Naive thymus-derived CD4-positive, alpha-beta T cell (primary cell): Measurements from ENCODE around the gene BUD31. TPM values are rescaled to one million over a fixed set of nuclear protein-coding genes. Genes with fewer than 3 reads are reported as not detected.

Source experiments
- ATAC-seq: fragments of 150-1000 bp; cut with Tn5 transposase; 2 replicates; pipeline ENCODE4 v1.10.0; 2021; ENCODE audit warnings: mild to moderate bottlenecking, moderate library complexity
- CTCF ChIA-PET: fragments of 350-600 bp; sonication (Branson Sonifier 250); formaldehyde crosslinking; loops from one replicate; lab custom pipeline; 2021; ENCODE audit warnings: antibody characterized with exemption; lab: Charles Lee
- POLR2A ChIA-PET: fragments of 350-600 bp; sonication (Branson Sonifier 250); formaldehyde crosslinking; loops from one replicate; lab custom pipeline; 2021; ENCODE audit warnings: antibody characterized with exemption, inconsistent platforms; lab: Charles Lee
- DNase-seq, 9 donors: peaks; one replicate each; pipeline versions ENCODE4 v3.0.0 to v3.0.0-alpha.2; 2020 to 2022; ENCODE audit warnings: mixed read lengths in 1 of 9
- H3K27ac ChIP-seq: one replicate; pipeline ENCODE4 v1.7.0; 2013; ENCODE audit warnings: mild to moderate bottlenecking, low read depth, low read length, moderate library complexity
- H3K27me3 ChIP-seq, 2 donors: one replicate each; pipeline ENCODE4 v1.7.0; 2013; ENCODE audit warnings: low read length in 2 of 2, mild to moderate bottlenecking in 2 of 2, moderate library complexity in 2 of 2; ENCODE audit not compliant: control insufficient read depth in 2 of 2, insufficient read depth in 2 of 2
- H3K36me3 ChIP-seq, 3 experiments: 1 replicate in 2 of 3; 2 replicates in 1 of 3; pipeline ENCODE4 v1.7.0; 2013; ENCODE audit warnings: low read length in 3 of 3, mild to moderate bottlenecking in 3 of 3, moderate library complexity in 1 of 3; ENCODE audit not compliant: insufficient read depth in 3 of 3, control insufficient read depth in 2 of 3
- H3K4me1 ChIP-seq, 2 donors: one replicate each; pipeline ENCODE4 v1.7.0; 2013; ENCODE audit warnings: low read length in 2 of 2, mild to moderate bottlenecking in 2 of 2, moderate library complexity in 1 of 2; ENCODE audit not compliant: control insufficient read depth in 2 of 2, insufficient read depth in 2 of 2
- H3K4me3 ChIP-seq: 2 replicates; pipeline ENCODE4 v1.7.0; 2013; ENCODE audit warnings: mild to moderate bottlenecking, low read length
- H3K9me3 ChIP-seq, 3 experiments: 1 replicate in 2 of 3; 2 replicates in 1 of 3; pipeline ENCODE4 v1.7.0; 2013; ENCODE audit warnings: low read length in 3 of 3; ENCODE audit not compliant: control insufficient read depth in 2 of 3
- H3K27ac Mint-ChIP-seq, 9 donors: one replicate each; pipeline ENCODE4 v1.8.0; 2020 to 2022; ENCODE audit warnings: mixed read lengths in 9 of 9, mild to moderate bottlenecking in 8 of 9, moderate library complexity in 5 of 9, inconsistent platforms in 2 of 9
- H3K27me3 Mint-ChIP-seq, 5 donors: one replicate each; pipeline ENCODE4 v1.8.0; 2021 to 2022; ENCODE audit warnings: mixed read lengths in 5 of 5, mild to moderate bottlenecking in 1 of 5
- H3K36me3 Mint-ChIP-seq, 5 donors: one replicate each; pipeline ENCODE4 v1.8.0; 2020 to 2022; ENCODE audit warnings: mixed read lengths in 5 of 5, mild to moderate bottlenecking in 3 of 5, inconsistent platforms in 1 of 5
- H3K4me1 Mint-ChIP-seq, 7 donors: one replicate each; pipeline ENCODE4 v1.8.0; 2020 to 2022; ENCODE audit warnings: mixed read lengths in 7 of 7, mild to moderate bottlenecking in 3 of 7, inconsistent platforms in 1 of 7
- H3K4me3 Mint-ChIP-seq, 10 donors: one replicate each; pipeline ENCODE4 v1.8.0; 2020 to 2022; ENCODE audit warnings: mild to moderate bottlenecking in 10 of 10, mixed read lengths in 10 of 10, moderate library complexity in 6 of 10, inconsistent platforms in 2 of 10
- H3K9me3 Mint-ChIP-seq, 11 donors: one replicate each; pipeline ENCODE4 v1.8.0; 2020 to 2022; ENCODE audit warnings: mixed read lengths in 11 of 11, mild to moderate bottlenecking in 4 of 11, inconsistent platforms in 1 of 11, moderate library complexity in 1 of 11
- intact Hi-C, 2 donors: fragments of 100-400 bp; cut with micrococcal nuclease; formaldehyde crosslinking; loops; one replicate each; pipeline ENCODE4 v1.15.1; 2023
- polyA plus RNA-seq, 2 donors: library from polyadenylated mRNA; unstranded; fragments of 300-500 nt; fragmentation: Illumina TruSeq; gene quantifications; one replicate each; pipeline ENCODE4 v1.2.3, GENCODE V29; 2021
- total RNA-seq, 6 experiments: library from RNA in 5 of 6; stranded (reverse) in 5 of 6; gene quantifications; 1 replicate in 5 of 6; 2 replicates in 1 of 6; pipeline ENCODE4 v1.2.3 and lab custom pipeline; 2021 to 2026

Gene BUD31
- total and polyA plus RNA-seq, 7 experiments from 2014 or later = 55.2 to 173 (median 134) TPM

- ChIA-PET CTCF (interaction anchor here (1.4 kb wide), 1 partner anchor 54 kb away, joined by 4 read pairs; no protein-coding TSS in a partner anchor), POLR2A (interaction anchor here (1.4 kb wide), 1 partner anchor 11 kb away, joined by 5 read pairs; the partner anchor contains the start of genes BUD31 and PDAP1)
- Mint-ChIP-seq H3K27ac (peak overlapping the region in 1 of 9 donors; percentile 30), H3K27me3 (no peaks in the 10 kb centered on the region), H3K4me3 (no peak overlapping the region), H3K4me1 (peaks cover 0 to 7% (median 0%) of the 10 kb centered on the region in 7 donors), H3K9me3 (peaks cover 0 to 1% (median 0%) of the 10 kb centered on the region in 11 donors), H3K36me3 (peaks cover 7 to 36% (median 15%) of the 10 kb centered on the region in 5 donors)
- no peak overlapping the region for H3K4me3 ChIP-seq
- H3K36me3 ChIP-seq = peaks cover 13 to 89% (median 17%) of the 10 kb centered on the region in 3 experiments
- ATAC-seq = peak; percentile 28
- H3K4me1 ChIP-seq = no peaks in the 10 kb centered on the region
- no peak for DNase-seq
- intact Hi-C loops = no loop called here
- H3K9me3 ChIP-seq = no peaks in the 10 kb centered on the region
- no peak overlapping the region for H3K27ac ChIP-seq
- no peaks in the 10 kb centered on the region for H3K27me3 ChIP-seq
These were observed 10.7 kb downstream of the BUD31 start for GRCh38 chr7:99419323-99420021.

- Mint-ChIP-seq H3K27me3 (no peaks in the 10 kb centered on the region), H3K9me3 (peaks cover 0 to 1% (median 0%) of the 10 kb centered on the region in 11 donors), H3K36me3 (peaks cover 3 to 30% (median 9%) of the 10 kb centered on the region in 5 donors), H3K4me3 (no peak overlapping the region), H3K27ac (peak overlapping the region in 2 of 9 donors; percentile 26 to 59), H3K4me1 (peaks cover 0 to under 1% (median 0%) of the 10 kb centered on the region in 7 donors)
- intact Hi-C loops = no loop called here
- peaks cover 13 to 89% (median 17%) of the 10 kb centered on the region in 3 experiments for H3K36me3 ChIP-seq
- CTCF ChIA-PET = interaction anchor here (1.4 kb wide), 1 partner anchor 55 kb away, joined by 4 read pairs; no protein-coding TSS in a partner anchor
- POLR2A ChIA-PET = interaction anchor here (1.4 kb wide), 1 partner anchor 11 kb away, joined by 5 read pairs; the partner anchor contains the start of genes BUD31 and PDAP1
- H3K9me3 ChIP-seq = no peaks in the 10 kb centered on the region
- H3K27ac ChIP-seq = no peak overlapping the region
- DNase-seq = no peak
- peak; percentile 9 for ATAC-seq
- H3K27me3 ChIP-seq = no peaks in the 10 kb centered on the region
- no peak overlapping the region for H3K4me3 ChIP-seq
- no peaks in the 10 kb centered on the region for H3K4me1 ChIP-seq
These were observed 11.4 kb downstream of the BUD31 start for GRCh38 chr7:99420213-99420612.

GRCh38 chr7:99420986-99421385, 12.2 kb downstream of the BUD31 start:
- Mint-ChIP-seq H3K36me3 (peaks cover 3 to 26% (median 9%) of the 10 kb centered on the region in 5 donors), H3K4me3 (no peak overlapping the region), H3K4me1 (no peaks in the 10 kb centered on the region), H3K27me3 (no peaks in the 10 kb centered on the region), H3K9me3 (peaks cover 0 to 1% (median 0%) of the 10 kb centered on the region in 11 donors), H3K27ac (peak overlapping the region in 2 of 9 donors; percentile 14 to 21)
- Histone ChIP-seq H3K27me3 (no peaks in the 10 kb centered on the region), H3K27ac (no peak overlapping the region), H3K36me3 (peaks cover 13 to 93% (median 17%) of the 10 kb centered on the region in 3 experiments), H3K9me3 (no peaks in the 10 kb centered on the region), H3K4me3 (no peak overlapping the region), H3K4me1 (no peaks in the 10 kb centered on the region)
- intact Hi-C loops = no loop called here
- CTCF ChIA-PET = interaction anchor here (0.9 kb wide), 1 partner anchor 58 kb away, joined by 3 read pairs; no protein-coding TSS in a partner anchor
- POLR2A ChIA-PET = interaction anchor here (0.7 to 1.4 kb wide), 2 partner anchors 12 to 90 kb away, joined by 5 to 7 read pairs; partner anchors contain the start of genes BUD31 and PDAP1
- ATAC-seq (no peak), DNase-seq (no peak)

DNA sequence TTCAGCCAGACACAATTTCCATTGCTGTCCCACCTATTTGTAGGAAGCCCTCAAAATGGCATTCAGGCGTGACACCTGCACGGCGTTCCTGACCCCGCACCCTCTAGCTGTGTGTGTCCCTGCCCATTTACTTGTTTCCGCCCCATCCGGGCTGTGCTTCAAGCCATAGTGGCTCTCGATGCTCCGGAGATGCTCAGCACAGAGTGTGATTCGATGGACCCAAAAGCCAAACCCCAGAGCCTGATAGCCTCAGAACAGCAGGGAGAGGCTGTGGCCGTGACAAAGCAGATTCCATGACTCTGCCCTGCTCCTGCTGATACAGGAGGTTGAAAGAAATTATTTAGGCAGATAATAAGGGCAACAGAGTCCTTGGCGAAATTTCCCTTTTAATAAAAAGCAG, 13.4 kb downstream of the BUD31 start:
- peak overlapping the region in 1 of 9 donors; percentile 46 for H3K27ac Mint-ChIP-seq

DNA sequence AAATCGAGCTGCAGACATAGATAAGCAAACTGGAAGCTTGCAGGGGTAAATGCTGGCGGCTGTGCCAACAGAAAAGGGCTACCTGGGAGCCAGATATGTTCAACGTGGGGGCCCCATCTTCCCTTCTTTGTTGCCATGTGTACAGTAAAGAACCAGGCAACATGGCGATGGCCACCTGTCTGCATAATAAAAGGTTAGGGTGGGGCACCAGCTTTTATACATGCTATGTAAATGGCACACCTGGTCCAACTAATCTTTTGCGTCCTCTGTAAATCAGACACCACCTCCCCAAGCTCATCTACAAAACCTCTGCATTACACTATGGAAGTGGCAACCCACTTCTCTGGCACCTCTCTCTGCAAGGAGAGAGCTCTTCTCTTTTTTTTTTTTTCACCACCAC, 13.9 kb downstream of the BUD31 start:
- Mint-ChIP-seq H3K9me3 (peaks cover 0 to 1% (median 0%) of the 10 kb centered on the region in 11 donors), H3K27ac (peak overlapping the region in 2 of 9 donors; percentile 38 to 43), H3K4me1 (no peaks in the 10 kb centered on the region), H3K4me3 (no peak overlapping the region), H3K36me3 (peaks cover under 1 to 14% (median 5%) of the 10 kb centered on the region in 5 donors), H3K27me3 (no peaks in the 10 kb centered on the region)
- intact Hi-C loops = no loop called here
- CTCF ChIA-PET = interaction anchor here (0.6 kb wide), 1 partner anchor 34 kb away, joined by 3 read pairs; no protein-coding TSS in a partner anchor
- DNase-seq = no peak
- H3K4me3 ChIP-seq = no peak overlapping the region
- peaks cover 2 to 77% (median 17%) of the 10 kb centered on the region in 3 experiments for H3K36me3 ChIP-seq
- H3K27me3 ChIP-seq = no peaks in the 10 kb centered on the region
- POLR2A ChIA-PET = interaction anchor here (0.6 kb wide), 1 partner anchor 15 kb away, joined by 6 read pairs; no protein-coding TSS in a partner anchor
- no peak overlapping the region for H3K27ac ChIP-seq
- no peak for ATAC-seq
- no peaks in the 10 kb centered on the region for H3K4me1 ChIP-seq
- no peaks in the 10 kb centered on the region for H3K9me3 ChIP-seq

More for the DNA sequence above, 13.4 kb downstream of the BUD31 start:
- Histone ChIP-seq H3K4me3 (no peak overlapping the region), H3K4me1 (no peaks in the 10 kb centered on the region), H3K36me3 (peaks cover 7 to 81% (median 17%) of the 10 kb centered on the region in 3 experiments), H3K9me3 (no peaks in the 10 kb centered on the region), H3K27me3 (no peaks in the 10 kb centered on the region), H3K27ac (no peak overlapping the region)
- Mint-ChIP-seq H3K4me3 (no peak overlapping the region), H3K27me3 (no peaks in the 10 kb centered on the region), H3K9me3 (peaks cover 0 to 1% (median 0%) of the 10 kb centered on the region in 11 donors), H3K36me3 (peaks cover 3 to 18% (median 9%) of the 10 kb centered on the region in 5 donors), H3K4me1 (no peaks in the 10 kb centered on the region)
- intact Hi-C loops = no loop called here
- ATAC-seq = no peak
- POLR2A ChIA-PET = interaction anchor here (0.6 kb wide), 1 partner anchor 16 kb away, joined by 6 read pairs; no protein-coding TSS in a partner anchor
- CTCF ChIA-PET = interaction anchor here (0.6 kb wide), 1 partner anchor 34 kb away, joined by 3 read pairs; no protein-coding TSS in a partner anchor
- no peak for DNase-seq

DNA sequence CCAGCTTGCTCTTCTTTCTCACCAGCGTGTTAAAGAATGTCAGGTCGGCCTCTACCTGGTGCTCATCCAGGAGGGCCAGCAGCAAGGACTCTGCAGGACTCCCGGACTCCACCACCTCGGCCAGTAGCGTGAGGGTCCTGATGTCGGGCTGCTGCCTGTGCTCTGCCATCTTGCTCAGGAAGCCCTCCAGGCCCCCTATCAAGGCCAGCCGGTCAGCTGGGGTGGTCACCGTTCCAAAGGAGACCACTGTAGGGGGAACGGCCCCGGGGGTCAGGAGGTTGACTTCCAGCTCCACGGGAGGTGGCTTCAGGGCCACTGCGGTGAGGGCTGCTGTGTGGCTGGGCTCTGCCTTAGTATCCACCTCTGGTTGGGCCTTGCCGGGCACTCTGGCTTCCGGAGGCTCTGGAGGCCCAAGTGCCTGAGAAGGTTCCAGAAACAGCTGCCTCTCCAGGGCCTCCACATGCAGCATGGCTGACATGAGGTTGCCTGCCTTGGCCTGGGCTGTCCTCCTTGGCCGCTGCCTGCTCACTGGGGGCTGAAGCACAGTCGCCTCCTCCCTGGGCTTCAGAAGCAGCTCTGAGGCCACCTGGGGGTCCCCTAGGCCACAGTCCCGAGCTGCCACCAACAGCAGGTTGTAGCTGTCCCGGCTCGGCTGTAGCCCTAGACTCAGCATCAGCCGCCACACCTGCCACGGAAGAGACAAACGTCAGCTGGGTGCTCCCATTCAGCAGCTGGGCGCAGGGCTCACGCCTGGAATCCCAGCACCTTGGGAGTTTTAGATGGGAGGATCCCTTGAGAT, 16.4 kb downstream of the BUD31 start:
- CTCF ChIA-PET = no interaction called here
- Histone ChIP-seq H3K4me1 (peaks cover 0 to 9% of the 10 kb centered on the region in 2 donors), H3K9me3 (no peaks in the 10 kb centered on the region), H3K27me3 (no peaks in the 10 kb centered on the region), H3K27ac (no peak overlapping the region), H3K4me3 (no peak overlapping the region), H3K36me3 (peaks cover 0 to 65% (median 0%) of the 10 kb centered on the region in 3 experiments)
- DNase-seq = no peak
- no peak for ATAC-seq
- Mint-ChIP-seq H3K36me3 (peaks cover 0 to 7% (median 0%) of the 10 kb centered on the region in 5 donors), H3K4me3 (no peak overlapping the region), H3K9me3 (peaks cover 0 to 1% (median 0%) of the 10 kb centered on the region in 11 donors), H3K27ac (no peak overlapping the region), H3K4me1 (peaks cover 0 to 8% (median 5%) of the 10 kb centered on the region in 7 donors), H3K27me3 (no peaks in the 10 kb centered on the region)
- intact Hi-C loops = no loop called here
- POLR2A ChIA-PET = no interaction called here
